ENCODE results near the gene LRCOL1. TPM values are rescaled to one million over a fixed set of nuclear protein-coding genes. Genes with fewer than 3 reads are reported as not detected.

Gene LRCOL1
- total RNA-seq, 2 donors from 2014 or later, result 0.47 TPM; not detected in 1

DNA sequence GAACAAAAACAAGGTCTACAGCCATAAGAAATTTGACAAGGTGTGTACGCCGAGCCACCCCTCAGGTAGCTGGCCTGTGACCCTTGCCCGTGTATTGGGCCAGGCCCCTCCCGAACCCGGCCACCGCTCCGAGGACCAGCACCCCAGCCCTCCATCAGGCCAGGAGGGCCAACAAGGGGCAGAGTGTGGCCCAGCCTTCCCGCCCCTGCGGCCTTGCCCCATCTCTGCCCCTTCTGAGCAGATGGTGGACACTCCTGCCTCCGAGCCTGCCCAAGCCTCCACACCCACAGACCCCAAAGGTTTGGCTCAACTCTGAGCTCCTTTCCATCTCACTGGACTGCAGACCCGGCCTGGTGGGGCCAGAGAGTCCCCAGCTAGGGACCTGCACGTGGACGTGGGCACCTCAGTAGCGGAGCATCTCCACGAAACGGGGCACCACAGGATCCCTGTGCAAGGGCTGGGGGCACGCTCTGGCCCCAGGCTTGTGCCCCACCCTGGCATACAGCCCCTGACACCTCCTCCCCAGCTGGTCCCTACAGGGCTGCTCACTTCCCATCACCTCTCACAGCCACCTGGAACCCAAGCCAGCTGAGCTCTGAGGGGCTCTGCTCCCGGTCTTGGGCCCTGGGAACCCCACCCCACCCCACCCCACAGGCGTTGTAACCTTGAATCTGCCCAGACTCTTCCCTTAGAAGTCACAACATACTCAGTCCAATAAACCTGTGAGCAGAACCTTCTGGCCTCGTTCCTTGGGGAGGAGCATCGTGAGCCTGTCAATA, 11.5 kb upstream of the LRCOL1 start:
- Histone ChIP-seq H3K4me1 (no peaks in the 10 kb centered on the region), H3K9ac (ENCODE audit: low read depth in 2 of 2, low read length in 2 of 2) (no peak overlapping the region), H3K27ac (no peak overlapping the region), H3K9me3 (no peaks in the 10 kb centered on the region), H3K4me3 (no peak overlapping the region), H3K27me3 (peaks cover 27% of the 10 kb centered on the region), H3K36me3 (no peaks in the 10 kb centered on the region)
- intact Hi-C loops (cut with DNase I), result no loop called here
- TF ChIP-seq, protein P1, sequence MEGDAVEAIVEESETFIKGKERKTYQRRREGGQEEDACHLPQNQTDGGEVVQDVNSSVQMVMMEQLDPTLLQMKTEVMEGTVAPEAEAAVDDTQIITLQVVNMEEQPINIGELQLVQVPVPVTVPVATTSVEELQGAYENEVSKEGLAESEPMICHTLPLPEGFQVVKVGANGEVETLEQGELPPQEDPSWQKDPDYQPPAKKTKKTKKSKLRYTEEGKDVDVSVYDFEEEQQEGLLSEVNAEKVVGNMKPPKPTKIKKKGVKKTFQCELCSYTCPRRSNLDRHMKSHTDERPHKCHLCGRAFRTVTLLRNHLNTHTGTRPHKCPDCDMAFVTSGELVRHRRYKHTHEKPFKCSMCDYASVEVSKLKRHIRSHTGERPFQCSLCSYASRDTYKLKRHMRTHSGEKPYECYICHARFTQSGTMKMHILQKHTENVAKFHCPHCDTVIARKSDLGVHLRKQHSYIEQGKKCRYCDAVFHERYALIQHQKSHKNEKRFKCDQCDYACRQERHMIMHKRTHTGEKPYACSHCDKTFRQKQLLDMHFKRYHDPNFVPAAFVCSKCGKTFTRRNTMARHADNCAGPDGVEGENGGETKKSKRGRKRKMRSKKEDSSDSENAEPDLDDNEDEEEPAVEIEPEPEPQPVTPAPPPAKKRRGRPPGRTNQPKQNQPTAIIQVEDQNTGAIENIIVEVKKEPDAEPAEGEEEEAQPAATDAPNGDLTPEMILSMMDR (IDR thresholded peaks at IDR 0.05), result no peak
- DNase-seq, result no peak

DNA sequence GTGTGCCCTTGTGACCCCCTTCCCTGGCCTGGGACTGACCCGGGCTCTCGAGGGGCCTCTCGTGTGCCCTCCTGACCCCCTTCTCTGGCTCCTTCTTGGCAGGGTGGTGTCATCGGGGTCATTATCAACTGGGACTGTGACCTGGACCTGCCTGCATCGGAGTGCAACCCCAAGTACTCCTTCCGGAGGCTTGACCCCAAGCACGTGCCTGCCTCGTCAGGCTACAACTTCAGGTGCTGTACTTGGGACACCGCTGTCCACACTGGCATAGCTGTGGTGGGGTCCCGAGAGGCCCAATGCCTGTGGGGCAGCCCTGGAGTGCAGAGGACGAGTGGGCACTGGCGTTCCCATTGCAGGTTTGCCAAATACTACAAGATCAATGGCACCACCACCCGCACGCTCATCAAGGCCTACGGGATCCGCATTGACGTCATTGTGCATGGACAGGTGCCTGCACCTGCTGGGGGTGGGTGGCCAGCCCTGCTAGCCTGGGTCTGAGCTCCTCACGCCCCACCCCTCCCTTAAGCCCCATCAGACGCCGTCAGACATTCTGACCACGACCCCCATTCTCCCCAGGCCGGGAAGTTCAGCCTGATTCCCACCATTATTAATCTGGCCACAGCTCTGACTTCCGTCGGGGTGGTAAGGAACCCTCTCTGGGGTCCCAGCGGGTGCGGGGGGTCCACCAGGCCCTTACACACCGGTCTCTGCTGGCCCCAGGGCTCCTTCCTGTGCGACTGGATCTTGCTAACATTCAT, 10.7 kb upstream of the LRCOL1 start:
- H3K36me3 ChIP-seq, result no peaks in the 10 kb centered on the region
- peaks cover 27% of the 10 kb centered on the region for H3K27me3 ChIP-seq
- TF ChIP-seq, protein P1 (IDR thresholded peaks at IDR 0.05), result no peak
- intact Hi-C loops (cut with DNase I), result no loop called here
- no peak overlapping the region for H3K9ac ChIP-seq (ENCODE audit: low read depth in 2 of 2, low read length in 2 of 2)
- H3K27ac ChIP-seq, result no peak overlapping the region
- no peaks in the 10 kb centered on the region for H3K4me1 ChIP-seq
- no peak overlapping the region for H3K4me3 ChIP-seq
- no peaks in the 10 kb centered on the region for H3K9me3 ChIP-seq
- DNase-seq, result no peak

DNA sequence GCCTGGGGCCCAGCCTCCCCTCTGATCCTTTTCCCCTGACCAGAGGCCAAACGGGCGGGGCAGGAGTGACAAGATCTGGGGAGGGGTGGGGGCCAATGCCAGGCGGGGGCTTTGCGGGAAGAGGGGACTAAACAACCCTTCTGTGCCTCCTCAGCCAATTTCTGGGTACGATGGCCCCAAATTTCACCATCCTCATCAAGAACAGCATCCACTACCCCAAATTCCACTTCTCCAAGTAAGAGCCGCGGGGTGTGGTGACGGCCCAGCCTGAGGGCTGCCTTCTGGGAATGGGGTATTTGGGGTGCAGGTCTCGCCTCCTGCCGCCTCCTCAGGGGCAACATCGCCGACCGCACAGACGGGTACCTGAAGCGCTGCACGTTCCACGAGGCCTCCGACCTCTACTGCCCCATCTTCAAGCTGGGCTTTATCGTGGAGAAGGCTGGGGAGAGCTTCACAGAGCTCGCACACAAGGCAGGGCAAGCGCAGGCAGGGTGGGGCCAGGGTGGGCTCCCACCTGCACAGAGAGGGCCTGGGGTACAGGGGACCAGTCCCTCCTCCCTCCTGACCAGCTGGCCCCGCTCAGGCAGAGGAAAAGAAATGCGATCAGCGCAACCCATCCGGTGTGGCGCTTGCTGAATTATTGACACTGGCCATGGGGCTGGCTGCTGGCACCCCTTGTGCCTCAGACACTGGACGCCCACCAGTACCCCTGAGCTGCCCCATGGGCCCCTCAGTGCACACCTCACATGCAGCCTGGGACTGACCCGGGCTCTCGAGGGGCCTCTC, 9.9 kb upstream of the LRCOL1 start:
- no peak overlapping the region for H3K27ac ChIP-seq
- DNase-seq, result no peak
- H3K9me3 ChIP-seq, result no peaks in the 10 kb centered on the region
- H3K27me3 ChIP-seq, result peaks cover 34% of the 10 kb centered on the region
- no peak overlapping the region for H3K4me3 ChIP-seq
- TF ChIP-seq, protein P1 (IDR thresholded peaks at IDR 0.05), result no peak
- intact Hi-C loops (cut with DNase I), result no loop called here
- no peaks in the 10 kb centered on the region for H3K4me1 ChIP-seq
- no peak overlapping the region for H3K9ac ChIP-seq (ENCODE audit: low read depth in 2 of 2, low read length in 2 of 2)
- no peaks in the 10 kb centered on the region for H3K36me3 ChIP-seq

DNA sequence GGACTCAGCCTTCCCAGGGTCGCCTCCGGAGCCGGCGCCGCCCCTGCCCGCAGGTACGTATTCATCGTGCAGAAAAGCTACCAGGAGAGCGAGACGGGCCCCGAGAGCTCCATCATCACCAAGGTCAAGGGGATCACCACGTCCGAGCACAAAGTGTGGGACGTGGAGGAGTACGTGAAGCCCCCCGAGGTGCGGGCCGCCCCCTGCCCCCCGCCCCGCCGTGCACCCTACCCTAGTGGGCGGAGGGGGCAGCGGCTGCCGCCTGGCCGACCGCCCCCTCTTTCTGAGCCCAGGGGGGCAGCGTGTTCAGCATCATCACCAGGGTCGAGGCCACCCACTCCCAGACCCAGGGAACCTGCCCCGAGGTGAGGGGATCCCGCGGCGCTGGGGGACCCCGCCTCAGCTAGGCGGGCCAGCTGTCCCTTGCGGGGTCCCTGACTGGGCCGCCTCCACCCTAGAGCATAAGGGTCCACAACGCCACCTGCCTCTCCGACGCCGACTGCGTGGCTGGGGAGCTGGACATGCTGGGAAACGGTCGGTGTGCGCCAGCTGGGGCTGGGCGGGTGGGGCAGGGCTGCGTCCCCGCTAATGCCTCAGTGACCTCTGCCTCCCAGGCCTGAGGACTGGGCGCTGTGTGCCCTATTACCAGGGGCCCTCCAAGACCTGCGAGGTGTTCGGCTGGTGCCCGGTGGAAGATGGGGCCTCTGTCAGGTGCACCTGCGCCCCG, 9.2 kb upstream of the LRCOL1 start:
- Histone ChIP-seq H3K27me3 (peaks cover 36% of the 10 kb centered on the region), H3K27ac (no peak overlapping the region), H3K4me3 (no peak overlapping the region), H3K9me3 (no peaks in the 10 kb centered on the region), H3K4me1 (no peaks in the 10 kb centered on the region), H3K36me3 (no peaks in the 10 kb centered on the region), H3K9ac (ENCODE audit: low read depth in 2 of 2, low read length in 2 of 2) (no peak overlapping the region)
- TF ChIP-seq, protein P1 (IDR thresholded peaks at IDR 0.05), result no peak
- intact Hi-C loops (cut with DNase I), result loop anchor here (10.0 kb wide), 1 partner anchor 465 kb away; no protein-coding TSS in a partner anchor
- no peak for DNase-seq

DNA sequence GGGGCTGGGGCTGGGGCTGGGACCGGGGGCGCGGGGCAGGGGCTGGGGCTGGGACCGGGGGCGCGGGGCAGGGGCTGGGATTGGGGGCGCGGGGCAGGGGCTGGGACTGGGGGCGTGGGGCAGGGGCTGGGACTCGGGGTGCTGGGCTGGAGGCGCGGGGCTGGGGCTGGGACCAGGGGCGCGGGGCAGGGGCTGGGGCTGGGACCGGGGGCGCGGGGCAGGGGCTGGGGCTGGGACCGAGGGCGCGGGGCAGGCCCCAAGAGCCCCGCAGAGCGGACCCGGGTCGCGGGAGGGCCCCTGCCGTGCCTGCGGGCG, 8.6 kb upstream of the LRCOL1 start:
- TF ChIP-seq, protein P1 (IDR thresholded peaks at IDR 0.05), result no peak
- Histone ChIP-seq H3K36me3 (no peaks in the 10 kb centered on the region), H3K9ac (ENCODE audit: low read depth in 2 of 2, low read length in 2 of 2) (no peak overlapping the region), H3K27me3 (peaks cover 36% of the 10 kb centered on the region), H3K27ac (no peak overlapping the region), H3K4me1 (no peaks in the 10 kb centered on the region), H3K4me3 (no peak overlapping the region), H3K9me3 (no peaks in the 10 kb centered on the region)
- no peak for DNase-seq
- intact Hi-C loops (cut with DNase I), result loop anchor here (10.0 kb wide), 1 partner anchor 464 kb away; no protein-coding TSS in a partner anchor
